ENCODE data around the gene IL36RN.

Gene IL36RN

GRCh38 chr2:113081488-113082210 lies 22.7 kb downstream of the IL36RN start:
- no peak overlapping the region for H3K9ac ChIP-seq
- no peaks in the 10 kb centered on the region for H4K20me1 ChIP-seq (ENCODE audit: insufficient read depth)
- H3K4me2 ChIP-seq = no peak overlapping the region
- no peaks in the 10 kb centered on the region for H3K4me1 ChIP-seq (ENCODE audit: low read depth, poor library complexity, severe bottlenecking)
- no peak overlapping the region for H3K4me3 ChIP-seq (IDR thresholded peaks at IDR 0.05; ENCODE audit: insufficient read depth, low read depth, low read length)
- H3K36me3 ChIP-seq (ENCODE audit: insufficient read depth) = no peaks in the 10 kb centered on the region
- no peaks in the 10 kb centered on the region for H3K27me3 ChIP-seq (ENCODE audit: insufficient read depth, low read depth)
- H3K27ac ChIP-seq = no peak overlapping the region
- no peak for TF ChIP-seq CTCF (conservative IDR thresholded peaks at IDR 0.05; ENCODE audit: low read depth, low read length)
- H3K79me2 ChIP-seq (ENCODE audit: insufficient read depth, low read depth) = no peaks in the 10 kb centered on the region
- no peak overlapping the region for H2AFZ ChIP-seq (ENCODE audit: low read depth)

- Histone ChIP-seq H4K20me1 (ENCODE audit: insufficient read depth) (no peaks in the 10 kb centered on the region), H3K4me3 (IDR thresholded peaks at IDR 0.05; ENCODE audit: insufficient read depth, low read depth, low read length) (no peak overlapping the region), H3K4me1 (ENCODE audit: low read depth, poor library complexity, severe bottlenecking) (no peaks in the 10 kb centered on the region), H3K79me2 (ENCODE audit: insufficient read depth, low read depth) (no peaks in the 10 kb centered on the region), H3K27me3 (ENCODE audit: insufficient read depth, low read depth) (no peaks in the 10 kb centered on the region), H3K4me2 (no peak overlapping the region), H3K9ac (no peak overlapping the region), H3K36me3 (ENCODE audit: insufficient read depth) (no peaks in the 10 kb centered on the region), H3K27ac (no peak overlapping the region), H2AFZ (ENCODE audit: low read depth) (no peak overlapping the region)
- TF ChIP-seq CTCF (conservative IDR thresholded peaks at IDR 0.05; ENCODE audit: low read depth, low read length) = no peak
Measured at GRCh38 chr2:113083296-113083695, 24.3 kb downstream of the IL36RN start.

- H3K36me3 ChIP-seq (ENCODE audit: insufficient read depth) = no peaks in the 10 kb centered on the region
- H3K9ac ChIP-seq = no peak overlapping the region
- H3K4me3 ChIP-seq (IDR thresholded peaks at IDR 0.05; ENCODE audit: insufficient read depth, low read depth, low read length) = no peak overlapping the region
- H3K27ac ChIP-seq = no peak overlapping the region
- H3K4me2 ChIP-seq = no peak overlapping the region
- no peaks in the 10 kb centered on the region for H3K79me2 ChIP-seq (ENCODE audit: insufficient read depth, low read depth)
- H3K4me1 ChIP-seq (ENCODE audit: low read depth, poor library complexity, severe bottlenecking) = no peaks in the 10 kb centered on the region
- TF ChIP-seq CTCF (conservative IDR thresholded peaks at IDR 0.05; ENCODE audit: low read depth, low read length) = peak; percentile 40; the same call in 1 of the 2 replicates
- H2AFZ ChIP-seq (ENCODE audit: low read depth) = no peak overlapping the region
- H3K27me3 ChIP-seq (ENCODE audit: insufficient read depth, low read depth) = no peaks in the 10 kb centered on the region
- no peaks in the 10 kb centered on the region for H4K20me1 ChIP-seq (ENCODE audit: insufficient read depth)
Measured at GRCh38 chr2:113084249-113085000, 25.4 kb downstream of the IL36RN start.

- Histone ChIP-seq H3K36me3 (ENCODE audit: insufficient read depth) (no peaks in the 10 kb centered on the region), H3K27ac (no peak overlapping the region), H3K4me2 (no peak overlapping the region), H3K4me1 (ENCODE audit: low read depth, poor library complexity, severe bottlenecking) (no peaks in the 10 kb centered on the region), H3K9ac (no peak overlapping the region), H3K79me2 (ENCODE audit: insufficient read depth, low read depth) (no peaks in the 10 kb centered on the region), H4K20me1 (ENCODE audit: insufficient read depth) (no peaks in the 10 kb centered on the region), H3K27me3 (ENCODE audit: insufficient read depth, low read depth) (no peaks in the 10 kb centered on the region), H2AFZ (ENCODE audit: low read depth) (no peak overlapping the region), H3K4me3 (IDR thresholded peaks at IDR 0.05; ENCODE audit: insufficient read depth, low read depth, low read length) (no peak overlapping the region)
- TF ChIP-seq CTCF (conservative IDR thresholded peaks at IDR 0.05; ENCODE audit: low read depth, low read length) = no peak
Measured at GRCh38 chr2:113085542-113085941, 26.5 kb downstream of the IL36RN start.
